GM21786 (cell line): ENCODE measurements around the gene KAZALD1.

Experiments used
- ATAC-seq: cut with Tn5 transposase; IDR thresholded peaks from one replicate; pipeline ENCODE4 v1.9.1; 2021; ENCODE audit not compliant: unreplicated experiment

The KAZALD1 gene

GRCh38 chr10:101066896-101067355, 5.1 kb downstream of the KAZALD1 start:
- no peak for ATAC-seq

DNA sequence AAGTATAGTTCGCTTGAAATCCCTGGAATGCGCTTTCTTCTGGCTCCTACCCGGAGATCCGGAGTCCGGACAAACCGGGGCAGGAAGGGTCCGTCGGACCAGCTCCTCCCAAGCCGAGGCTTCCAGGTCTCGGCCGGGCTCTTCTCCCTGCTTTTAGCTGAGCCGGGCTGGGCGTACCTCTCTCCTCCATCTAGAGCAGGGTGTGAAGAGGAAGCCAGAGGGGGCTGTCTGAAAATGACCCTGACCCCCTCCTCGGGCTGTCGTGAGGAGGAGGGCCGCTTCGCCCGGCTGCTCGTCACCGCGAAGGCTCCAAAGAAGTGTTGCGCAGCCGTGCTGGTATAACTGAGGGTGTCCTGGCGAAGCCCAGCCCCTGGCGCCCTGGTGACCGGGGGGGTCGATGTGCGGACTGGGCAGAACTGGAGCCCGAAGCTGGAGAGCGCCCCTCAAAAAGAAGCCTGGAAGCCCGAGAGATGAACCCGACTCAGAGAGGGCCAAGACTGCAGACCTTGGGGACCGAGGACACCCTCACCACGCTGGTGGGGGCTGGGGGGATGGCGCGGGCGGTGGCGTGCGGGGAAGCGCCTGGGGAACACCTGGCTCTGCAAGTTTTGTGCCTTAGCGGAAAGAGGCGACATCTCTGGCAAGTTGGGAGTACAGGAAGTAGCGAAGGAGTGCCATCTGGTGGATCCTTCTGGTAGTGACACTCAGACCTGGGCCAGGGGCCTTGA, 5.7 kb downstream of the KAZALD1 start:
- peak; percentile 43 for ATAC-seq

DNA sequence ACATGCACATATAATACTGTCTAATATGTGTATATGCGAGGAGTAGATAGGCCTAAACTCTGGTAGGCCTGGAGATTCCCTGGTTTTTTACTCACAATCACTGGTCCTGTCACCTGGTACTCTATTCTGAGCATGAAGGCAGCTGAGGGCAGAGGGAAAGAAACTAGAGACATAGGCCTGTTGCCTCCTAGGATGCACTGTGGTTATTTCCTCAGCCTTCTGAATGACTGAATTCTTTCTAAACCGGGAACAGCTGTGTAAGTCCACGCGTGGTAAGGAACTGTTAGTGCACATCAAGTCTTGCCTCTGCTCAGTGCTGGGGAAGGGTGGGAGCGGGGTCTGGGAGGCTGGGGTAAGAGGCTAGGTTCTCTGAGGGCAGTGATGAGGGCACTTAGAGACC, 7.7 kb downstream of the KAZALD1 start:
- no peak for ATAC-seq

DNA sequence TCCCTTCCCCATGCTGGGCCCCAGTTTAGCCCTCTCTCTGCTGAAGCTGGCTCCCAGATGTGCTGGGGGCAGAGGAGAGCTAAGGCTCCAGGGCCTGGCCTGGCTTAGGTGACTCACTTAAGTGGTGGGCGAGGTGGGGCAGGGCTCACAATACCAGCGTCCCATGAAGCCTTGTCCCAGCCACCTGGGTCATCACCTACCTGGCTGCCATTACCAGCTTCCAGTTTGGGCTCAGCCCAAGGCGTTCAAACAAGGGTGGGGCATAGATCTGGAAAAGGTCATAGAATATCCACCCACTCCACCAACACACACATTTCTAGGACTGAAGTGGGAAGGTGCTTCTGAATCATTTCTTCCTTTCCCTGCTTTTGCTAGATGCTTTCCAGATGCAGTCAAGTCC, 8.3 kb downstream of the KAZALD1 start:
- ATAC-seq, result no peak

GRCh38 chr10:101071267-101071884, 9.6 kb downstream of the KAZALD1 start:
- ATAC-seq, result no peak

- no peak for ATAC-seq
These were observed 10.2 kb downstream of the KAZALD1 start for GRCh38 chr10:101071885-101072433.

- ATAC-seq, result no peak
These were observed 11.1 kb downstream of the KAZALD1 start for GRCh38 chr10:101072923-101073322.

DNA sequence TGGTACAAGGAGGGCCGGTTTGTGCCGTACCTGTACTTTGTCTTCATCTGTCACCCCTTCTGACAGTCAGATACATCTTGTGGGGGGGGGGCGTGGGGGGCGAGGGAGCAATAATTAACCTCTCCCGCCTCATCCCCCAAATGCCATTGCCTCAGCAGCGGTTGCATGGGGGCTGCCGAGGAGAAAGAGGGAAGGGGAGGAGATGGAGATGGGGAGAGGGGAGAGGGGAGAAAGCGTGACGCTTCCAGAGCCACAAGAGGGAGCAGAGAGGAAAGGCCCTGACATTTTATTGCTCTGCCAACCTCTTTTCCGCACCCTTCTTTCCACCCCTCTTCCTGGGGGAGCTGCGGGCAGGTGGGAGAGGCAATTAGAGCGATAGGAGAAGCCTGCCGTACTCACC, 11.8 kb downstream of the KAZALD1 start:
- ATAC-seq, result no peak

GRCh38 chr10:101075775-101076174, 14.0 kb downstream of the KAZALD1 start:
- no peak for ATAC-seq

GRCh38 chr10:101076630-101077029, 14.8 kb downstream of the KAZALD1 start:
- no peak for ATAC-seq

DNA sequence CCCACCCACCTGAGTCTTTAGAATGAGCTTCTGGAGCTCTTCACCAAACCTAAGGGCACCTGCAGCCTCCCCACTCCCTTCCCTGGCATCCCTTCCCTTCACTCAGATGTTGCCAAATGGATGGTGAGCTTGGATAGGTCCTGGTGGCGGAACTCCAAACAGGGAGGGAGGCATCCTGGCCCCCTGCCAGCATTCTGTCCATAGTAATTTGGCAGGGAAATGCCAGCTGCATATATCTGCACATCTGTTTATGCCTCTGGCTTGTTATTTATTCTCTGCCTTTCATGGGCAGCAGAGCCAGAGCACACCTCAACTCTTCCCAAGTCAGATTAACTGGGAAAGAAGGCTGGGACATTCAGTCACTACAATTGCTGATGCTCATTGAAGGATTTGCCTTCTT, 18.1 kb downstream of the KAZALD1 start:
- no peak for ATAC-seq

GRCh38 chr10:101080933-101081931, 19.4 kb downstream of the KAZALD1 start:
- no peak for ATAC-seq

- ATAC-seq, result no peak
These were observed 24.1 kb downstream of the KAZALD1 start for GRCh38 chr10:101085846-101086245.

- ATAC-seq, result no peak
These were observed 25.6 kb downstream of the KAZALD1 start for GRCh38 chr10:101087376-101087775.

DNA sequence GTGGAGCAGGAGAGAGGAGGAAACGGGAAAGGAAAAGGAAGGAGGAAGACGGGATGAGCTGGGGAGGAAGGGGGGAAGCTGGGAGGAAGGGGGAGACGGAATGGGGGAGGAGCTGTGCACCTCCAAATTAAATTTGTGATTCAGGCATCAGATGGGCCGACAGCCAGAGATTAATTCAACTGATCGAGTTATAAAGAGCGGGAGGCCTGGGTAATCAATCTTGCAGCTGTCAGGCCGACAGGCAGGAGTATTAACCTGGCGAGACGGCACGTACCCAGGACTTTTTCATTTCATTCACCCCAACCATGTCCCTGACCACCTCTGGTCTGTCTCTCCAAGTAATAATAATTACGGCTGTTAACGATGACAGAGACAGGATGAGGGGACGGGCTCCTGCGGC, 26.2 kb downstream of the KAZALD1 start:
- ATAC-seq, result no peak

DNA sequence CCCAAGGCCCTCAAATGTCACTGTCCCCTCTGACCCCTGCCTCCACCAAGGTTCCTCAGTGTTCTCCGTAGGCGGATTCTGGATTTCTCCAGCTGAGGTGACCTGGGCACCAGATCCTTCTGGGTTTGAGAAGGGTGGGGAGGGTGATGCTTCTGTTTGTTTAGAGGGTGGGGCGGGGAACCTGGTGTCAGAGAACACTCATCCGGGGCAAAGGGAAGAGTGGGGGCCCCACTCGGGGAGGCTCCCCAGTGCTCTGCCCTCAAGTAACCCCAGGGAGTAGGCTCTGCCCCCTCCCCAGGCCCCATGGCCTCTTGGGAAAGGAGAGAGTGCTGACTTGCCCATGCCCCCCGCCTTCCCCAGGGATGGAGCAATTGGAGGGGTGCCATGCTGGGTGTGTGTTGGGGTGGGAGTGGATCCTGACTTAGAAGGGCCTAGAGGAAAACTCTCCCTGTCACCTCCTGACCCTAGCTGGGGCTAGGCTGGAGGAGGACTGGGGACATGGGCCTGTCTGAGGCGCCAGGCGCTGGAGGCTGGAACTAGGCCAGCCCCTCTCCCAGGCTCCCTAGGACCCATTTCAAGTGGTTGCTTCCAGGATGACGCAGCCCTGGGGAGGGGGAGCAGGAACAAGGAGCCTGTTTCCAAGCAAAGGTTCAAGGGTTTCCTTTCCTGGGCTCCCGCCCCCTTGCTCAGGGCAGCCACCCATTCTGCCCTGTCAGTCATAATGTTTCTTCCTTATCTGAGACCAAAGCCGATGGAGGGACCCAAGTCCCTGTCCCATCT, 27.9 kb downstream of the KAZALD1 start:
- ATAC-seq, result no peak

DNA sequence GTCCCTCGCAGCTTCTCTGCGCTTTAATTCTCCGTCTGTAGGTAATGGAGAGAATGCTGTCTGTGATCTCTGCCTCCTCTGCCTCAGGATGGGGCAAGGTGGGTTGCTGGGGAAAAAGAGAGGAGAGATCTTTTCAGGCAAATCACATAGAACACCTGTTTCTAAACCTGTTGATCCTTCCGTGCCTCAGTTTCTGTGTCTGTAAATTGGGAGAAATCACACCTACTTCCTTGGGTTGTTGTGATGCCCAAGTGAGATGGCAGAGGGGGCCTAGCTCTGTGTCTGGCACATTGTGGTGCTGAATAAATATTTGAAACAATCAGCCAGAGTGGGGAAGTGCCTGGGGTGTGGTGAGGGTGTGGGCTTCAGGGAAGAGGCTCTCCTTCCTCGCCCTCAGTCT, 28.8 kb downstream of the KAZALD1 start:
- no peak for ATAC-seq

- no peak for ATAC-seq
These were observed 29.9 kb downstream of the KAZALD1 start for GRCh38 chr10:101091546-101092290.

- ATAC-seq, result no peak
These were observed 31.1 kb downstream of the KAZALD1 start for GRCh38 chr10:101092881-101093354.
